ENCODE results near the gene CSF3.

DNA sequence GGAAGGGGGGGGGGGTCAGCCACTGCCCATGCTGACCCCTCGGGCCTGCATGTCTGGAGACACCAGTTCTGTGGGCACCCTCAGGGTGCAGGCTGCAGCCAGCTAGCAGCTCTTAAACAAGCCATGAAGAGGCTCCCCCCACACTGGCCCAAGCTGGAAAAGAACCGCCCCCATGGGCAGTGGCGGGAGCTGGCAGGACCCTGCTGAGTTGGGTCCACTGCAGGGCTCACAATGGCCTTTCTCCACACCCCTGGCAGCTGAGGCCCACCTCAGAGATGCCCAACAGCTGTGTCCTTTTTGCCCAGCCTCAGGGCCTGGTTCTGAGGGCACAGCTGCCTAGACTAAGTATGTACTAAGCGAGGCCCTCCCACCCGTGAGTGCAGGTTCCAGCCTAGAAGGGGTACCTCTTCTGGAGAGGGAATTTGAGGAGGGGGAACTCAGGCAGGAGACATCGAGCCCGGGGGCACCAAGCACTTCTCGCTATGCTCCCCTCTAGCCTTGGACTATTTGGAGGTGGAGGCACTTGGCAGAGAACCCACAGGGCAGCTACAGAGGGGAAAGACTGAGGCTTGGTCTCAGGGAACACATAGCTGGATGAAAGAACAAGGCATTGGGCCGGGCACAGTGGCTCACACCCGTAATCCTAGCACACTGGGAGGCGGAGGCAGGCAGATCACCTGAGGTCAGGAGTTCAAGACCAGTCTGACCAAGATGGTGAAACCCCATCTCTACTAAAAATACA is 50.7 kb downstream of the CSF3 start:
- TF ChIP-seq ZNF70 (CRISPR knock-in tag; IDR thresholded peaks at IDR 0.05) (no peak), ZFP3 (CRISPR knock-in tag; IDR thresholded peaks at IDR 0.05) (no peak), PATZ1 (CRISPR knock-in tag; IDR thresholded peaks at IDR 0.05; ENCODE audit: borderline replicate concordance) (no peak), ZFP30 (CRISPR knock-in tag; IDR thresholded peaks at IDR 0.05) (no peak), SNAI2 (CRISPR knock-in tag; IDR thresholded peaks at IDR 0.05) (no peak), BACH2 (CRISPR knock-in tag; IDR thresholded peaks at IDR 0.05; ENCODE audit: borderline replicate concordance) (no peak), GLIS3 (CRISPR knock-in tag; IDR thresholded peaks at IDR 0.05) (no peak), ARNTL (CRISPR knock-in tag; IDR thresholded peaks at IDR 0.05; ENCODE audit: borderline replicate concordance, low read depth) (no peak), RARB (CRISPR knock-in tag; IDR thresholded peaks at IDR 0.05) (no peak), ZC3H10 (CRISPR knock-in tag; IDR thresholded peaks at IDR 0.05) (no peak), ISL1 (CRISPR knock-in tag; IDR thresholded peaks at IDR 0.05) (no peak)

Data from SK-N-SH treated with all-trans-retinoic acid at 6 μM for 48 hours (cell line).